SK-N-SH treated with all-trans-retinoic acid at 6 μM for 48 hours (cell line): ENCODE data around the gene SCIN.

Source experiments
- ARNTL ChIP-seq: fragments of 450-650 bp; formaldehyde crosslinking; IDR thresholded peaks from 2 replicates; pipeline ENCODE4 v1.5.0; 2020; ENCODE audit warnings: low read depth, mild to moderate bottlenecking, moderate library complexity, borderline replicate concordance
- TF ChIP-seq, protein P1 (sequence below): fragments of 250-450 bp; sonication (Bioruptor Pico); IDR thresholded peaks from 2 replicates; pipeline ENCODE4 v1.8.0; 2020; ENCODE audit warnings: mild to moderate bottlenecking, moderate library complexity, borderline replicate concordance

DNA sequence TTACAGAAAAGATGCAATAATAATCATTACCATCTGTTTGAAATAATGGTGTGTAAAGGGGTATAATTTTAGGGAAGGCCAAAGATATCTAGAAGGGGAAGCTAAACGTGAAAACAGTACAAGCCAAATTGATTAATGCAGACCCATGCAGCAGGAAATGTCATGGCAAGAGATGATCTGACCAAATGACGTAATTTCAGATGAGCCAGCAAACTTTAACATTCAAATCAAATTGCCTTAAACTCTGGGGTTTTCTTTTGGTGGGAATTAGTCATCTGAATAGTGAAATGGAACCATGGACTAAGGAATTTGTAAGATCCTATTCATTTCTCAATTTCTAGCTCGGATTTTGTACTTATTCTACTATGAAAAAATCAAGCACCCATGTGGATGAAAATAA is 21.4 kb upstream of the SCIN start:
- no peak for TF ChIP-seq ARNTL
- TF ChIP-seq, protein P1, sequence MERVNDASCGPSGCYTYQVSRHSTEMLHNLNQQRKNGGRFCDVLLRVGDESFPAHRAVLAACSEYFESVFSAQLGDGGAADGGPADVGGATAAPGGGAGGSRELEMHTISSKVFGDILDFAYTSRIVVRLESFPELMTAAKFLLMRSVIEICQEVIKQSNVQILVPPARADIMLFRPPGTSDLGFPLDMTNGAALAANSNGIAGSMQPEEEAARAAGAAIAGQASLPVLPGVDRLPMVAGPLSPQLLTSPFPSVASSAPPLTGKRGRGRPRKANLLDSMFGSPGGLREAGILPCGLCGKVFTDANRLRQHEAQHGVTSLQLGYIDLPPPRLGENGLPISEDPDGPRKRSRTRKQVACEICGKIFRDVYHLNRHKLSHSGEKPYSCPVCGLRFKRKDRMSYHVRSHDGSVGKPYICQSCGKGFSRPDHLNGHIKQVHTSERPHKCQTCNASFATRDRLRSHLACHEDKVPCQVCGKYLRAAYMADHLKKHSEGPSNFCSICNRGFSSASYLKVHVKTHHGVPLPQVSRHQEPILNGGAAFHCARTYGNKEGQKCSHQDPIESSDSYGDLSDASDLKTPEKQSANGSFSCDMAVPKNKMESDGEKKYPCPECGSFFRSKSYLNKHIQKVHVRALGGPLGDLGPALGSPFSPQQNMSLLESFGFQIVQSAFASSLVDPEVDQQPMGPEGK (CRISPR knock-in tag), result no peak
